ENCODE results near the gene MFRP.

MFRP gene

GRCh38 chr11:119361941-119362725 is 15.6 kb upstream of the MFRP start:
- H3K4me3 ChIP-seq (ENCODE audit: low read depth, low read length) = no peak overlapping the region

DNA sequence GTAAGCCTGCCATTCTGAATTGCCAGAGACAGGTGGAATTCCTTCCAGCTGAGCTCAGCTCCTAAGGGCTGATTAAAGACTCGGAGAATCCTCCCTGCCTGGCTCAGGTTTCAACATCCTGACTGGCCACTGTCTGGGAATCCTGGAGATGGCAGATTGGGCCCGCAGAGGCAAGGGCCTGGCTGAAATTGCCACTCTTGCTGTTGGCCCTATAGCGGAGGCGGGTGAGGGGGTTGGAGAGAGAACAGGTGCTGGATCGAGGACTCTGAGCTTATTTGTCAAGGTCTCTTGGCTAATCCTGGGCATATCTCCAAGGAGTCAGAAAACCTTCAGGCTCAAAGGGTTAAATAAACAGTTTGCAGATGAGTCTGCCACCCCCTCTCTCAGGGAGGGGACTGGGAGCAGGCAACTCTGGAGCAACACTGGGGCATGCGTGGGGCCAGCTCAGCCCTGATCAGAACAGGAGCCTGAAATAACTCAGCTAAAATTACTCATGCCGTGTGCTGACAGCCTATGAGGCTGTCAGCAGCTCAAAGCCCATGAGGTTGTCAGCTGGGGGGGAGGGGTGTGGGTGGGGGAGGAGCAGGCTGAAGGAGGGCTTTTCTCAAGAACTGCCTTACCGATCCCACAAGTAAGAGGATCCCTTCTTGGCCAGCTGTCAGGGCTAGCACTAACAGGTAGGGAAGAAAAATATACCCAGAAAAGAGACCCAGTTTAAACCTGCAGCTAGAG is 14.7 kb upstream of the MFRP start:
- TF ChIP-seq, protein P1, sequence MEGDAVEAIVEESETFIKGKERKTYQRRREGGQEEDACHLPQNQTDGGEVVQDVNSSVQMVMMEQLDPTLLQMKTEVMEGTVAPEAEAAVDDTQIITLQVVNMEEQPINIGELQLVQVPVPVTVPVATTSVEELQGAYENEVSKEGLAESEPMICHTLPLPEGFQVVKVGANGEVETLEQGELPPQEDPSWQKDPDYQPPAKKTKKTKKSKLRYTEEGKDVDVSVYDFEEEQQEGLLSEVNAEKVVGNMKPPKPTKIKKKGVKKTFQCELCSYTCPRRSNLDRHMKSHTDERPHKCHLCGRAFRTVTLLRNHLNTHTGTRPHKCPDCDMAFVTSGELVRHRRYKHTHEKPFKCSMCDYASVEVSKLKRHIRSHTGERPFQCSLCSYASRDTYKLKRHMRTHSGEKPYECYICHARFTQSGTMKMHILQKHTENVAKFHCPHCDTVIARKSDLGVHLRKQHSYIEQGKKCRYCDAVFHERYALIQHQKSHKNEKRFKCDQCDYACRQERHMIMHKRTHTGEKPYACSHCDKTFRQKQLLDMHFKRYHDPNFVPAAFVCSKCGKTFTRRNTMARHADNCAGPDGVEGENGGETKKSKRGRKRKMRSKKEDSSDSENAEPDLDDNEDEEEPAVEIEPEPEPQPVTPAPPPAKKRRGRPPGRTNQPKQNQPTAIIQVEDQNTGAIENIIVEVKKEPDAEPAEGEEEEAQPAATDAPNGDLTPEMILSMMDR (IDR thresholded peaks at IDR 0.05; ENCODE audit: borderline replicate concordance, insufficient read depth, low read depth, low read length) = no peak
- H3K4me3 ChIP-seq (ENCODE audit: low read depth, low read length) = no peak overlapping the region

More at GRCh38 chr11:119361941-119362725, 15.6 kb upstream of the MFRP start:
- TF ChIP-seq, protein P1 (IDR thresholded peaks at IDR 0.05; ENCODE audit: borderline replicate concordance, insufficient read depth, low read depth, low read length) = no peak

GRCh38 chr11:119359365-119360214 is 13.1 kb upstream of the MFRP start:
- TF ChIP-seq, protein P1 (IDR thresholded peaks at IDR 0.05; ENCODE audit: borderline replicate concordance, insufficient read depth, low read depth, low read length) = no peak
- H3K4me3 ChIP-seq (ENCODE audit: low read depth, low read length) = no peak overlapping the region

GRCh38 chr11:119357074-119357473 is 10.6 kb upstream of the MFRP start:
- TF ChIP-seq, protein P1 (IDR thresholded peaks at IDR 0.05; ENCODE audit: borderline replicate concordance, insufficient read depth, low read depth, low read length) = no peak
- H3K4me3 ChIP-seq (ENCODE audit: low read depth, low read length) = no peak overlapping the region

DNA sequence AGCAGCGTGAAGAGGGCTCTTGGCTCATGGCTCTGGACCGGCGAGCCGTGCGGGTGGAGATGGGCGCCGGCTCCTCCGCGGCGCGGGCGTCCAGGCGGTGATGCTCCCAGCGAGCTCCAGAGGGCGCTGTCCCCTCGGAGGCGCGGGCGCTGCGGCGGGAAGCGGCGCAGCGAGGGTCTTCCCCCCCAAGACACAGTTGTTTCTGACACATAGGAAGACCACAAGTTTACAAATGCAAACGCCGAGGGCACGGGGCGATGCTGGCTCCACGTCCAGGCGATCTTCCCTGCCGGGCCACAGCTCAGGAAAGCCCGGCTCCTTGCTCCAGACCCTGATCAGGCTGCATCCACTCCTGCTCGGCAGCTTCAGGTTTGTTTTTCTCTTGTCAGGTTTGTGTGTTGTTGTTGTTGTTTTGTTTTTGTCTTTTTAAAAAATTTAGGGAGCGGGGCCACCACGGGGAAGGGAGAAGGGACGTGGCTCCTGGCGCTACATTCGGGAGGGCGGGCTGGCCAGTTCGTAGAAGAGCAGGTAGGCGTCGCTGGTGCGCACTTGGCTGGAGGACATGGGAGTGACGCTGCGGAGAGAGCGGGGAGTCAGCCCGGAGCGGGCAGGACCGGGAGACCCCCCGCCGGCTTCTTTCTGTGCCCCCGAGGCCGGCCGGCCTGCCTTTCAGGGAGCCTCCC is 10.0 kb upstream of the MFRP start:
- TF ChIP-seq, protein P1 (IDR thresholded peaks at IDR 0.05; ENCODE audit: borderline replicate concordance, insufficient read depth, low read depth, low read length) = peak; percentile 96

DNA sequence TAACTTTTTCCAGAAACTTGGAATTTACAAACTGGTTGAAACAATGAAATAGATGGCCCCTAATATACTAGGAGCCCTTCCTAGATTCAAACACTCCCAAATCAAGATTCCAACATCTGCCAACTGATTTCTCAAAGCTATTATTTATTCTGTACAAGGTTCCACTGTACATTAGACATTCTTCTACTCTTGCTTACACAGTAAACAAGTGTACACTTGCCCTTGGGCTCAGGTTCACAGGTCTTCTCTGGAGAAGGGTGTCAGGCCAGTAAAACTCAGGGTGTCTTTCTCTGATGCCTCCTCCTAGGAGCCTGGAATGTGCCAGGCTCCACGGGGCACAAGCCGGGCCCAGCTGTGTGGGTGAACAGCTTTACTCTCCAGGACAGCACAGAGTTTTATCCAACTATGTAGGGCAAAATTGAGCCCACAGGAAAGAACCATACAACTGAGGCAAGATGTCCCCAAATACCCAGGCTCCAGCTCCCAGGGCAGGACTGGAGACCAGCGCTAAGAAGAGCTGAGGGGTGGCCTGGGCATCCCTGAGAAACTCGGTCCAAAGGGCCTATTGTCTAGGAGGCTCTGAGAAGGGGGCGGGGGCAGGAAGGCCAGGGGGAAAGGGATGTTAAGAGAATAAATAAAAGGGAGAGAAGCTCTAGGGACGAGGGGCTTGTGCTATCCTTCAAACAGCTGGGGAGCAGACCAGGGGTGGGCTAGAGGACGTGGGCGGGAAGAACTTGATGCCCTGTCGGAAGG is 8.8 kb upstream of the MFRP start:
- H3K4me3 ChIP-seq (ENCODE audit: low read depth, low read length) = no peak overlapping the region
- TF ChIP-seq, protein P1 (IDR thresholded peaks at IDR 0.05; ENCODE audit: borderline replicate concordance, insufficient read depth, low read depth, low read length) = no peak

More for the DNA sequence above, 10.0 kb upstream of the MFRP start:
- H3K4me3 ChIP-seq (ENCODE audit: low read depth, low read length) = peak overlapping the region; percentile 46
